ENCODE results near the gene KCNIP4. TPM values are rescaled to one million over a fixed set of nuclear protein-coding genes. Genes with fewer than 3 reads are reported as not detected.

Gene KCNIP4
- total and polyA plus RNA-seq, 2 of the 4 experiments (the other 2 are of a cell fraction) = not detected

GRCh38 chr4:21882051-21882839, 66.3 kb downstream of the KCNIP4 start (continued):
- TF ChIP-seq, protein P1, sequence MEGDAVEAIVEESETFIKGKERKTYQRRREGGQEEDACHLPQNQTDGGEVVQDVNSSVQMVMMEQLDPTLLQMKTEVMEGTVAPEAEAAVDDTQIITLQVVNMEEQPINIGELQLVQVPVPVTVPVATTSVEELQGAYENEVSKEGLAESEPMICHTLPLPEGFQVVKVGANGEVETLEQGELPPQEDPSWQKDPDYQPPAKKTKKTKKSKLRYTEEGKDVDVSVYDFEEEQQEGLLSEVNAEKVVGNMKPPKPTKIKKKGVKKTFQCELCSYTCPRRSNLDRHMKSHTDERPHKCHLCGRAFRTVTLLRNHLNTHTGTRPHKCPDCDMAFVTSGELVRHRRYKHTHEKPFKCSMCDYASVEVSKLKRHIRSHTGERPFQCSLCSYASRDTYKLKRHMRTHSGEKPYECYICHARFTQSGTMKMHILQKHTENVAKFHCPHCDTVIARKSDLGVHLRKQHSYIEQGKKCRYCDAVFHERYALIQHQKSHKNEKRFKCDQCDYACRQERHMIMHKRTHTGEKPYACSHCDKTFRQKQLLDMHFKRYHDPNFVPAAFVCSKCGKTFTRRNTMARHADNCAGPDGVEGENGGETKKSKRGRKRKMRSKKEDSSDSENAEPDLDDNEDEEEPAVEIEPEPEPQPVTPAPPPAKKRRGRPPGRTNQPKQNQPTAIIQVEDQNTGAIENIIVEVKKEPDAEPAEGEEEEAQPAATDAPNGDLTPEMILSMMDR (conservative IDR thresholded peaks at IDR 0.05; ENCODE audit: low read depth, low read length) = no peak

DNA sequence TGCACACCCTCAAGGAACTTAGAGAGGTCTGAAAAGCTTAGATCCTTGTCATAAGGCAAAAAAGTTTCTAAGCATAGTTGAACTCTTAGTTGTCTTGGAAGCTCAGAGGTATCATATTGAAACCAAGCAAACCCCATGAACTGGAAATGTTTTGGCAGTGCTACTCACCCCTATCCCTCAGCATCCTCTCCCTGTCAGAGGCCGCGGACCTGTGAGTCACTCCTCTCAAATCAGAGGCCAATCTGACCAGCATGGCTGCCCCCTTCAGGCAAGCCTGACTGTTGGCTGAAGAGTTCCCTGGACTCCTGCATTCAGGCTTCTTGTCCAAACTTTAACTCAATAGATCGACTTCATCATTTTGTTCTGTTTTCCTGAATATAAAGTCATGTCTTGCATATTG, 69.4 kb downstream of the KCNIP4 start:
- no peak overlapping the region for H3K27ac ChIP-seq (ENCODE audit: insufficient read depth, low read length)
- no peaks in the 10 kb centered on the region for H3K9me3 ChIP-seq (ENCODE audit: control insufficient read depth, insufficient read depth, low read length)
- no peaks in the 10 kb centered on the region for H3K9me1 ChIP-seq (ENCODE audit: insufficient read depth, low read length)
- no peak overlapping the region for H2BK5ac ChIP-seq (ENCODE audit: low read depth, low read length, poor library complexity, severe bottlenecking)
- H4K91ac ChIP-seq (ENCODE audit: insufficient read depth, low read depth, low read length) = no peak overlapping the region
- no peak overlapping the region for H4K5ac ChIP-seq (ENCODE audit: low read depth, low read length)
- H2AK5ac ChIP-seq (ENCODE audit: low read depth, low read length) = no peak overlapping the region
- TF ChIP-seq MXI1 (IDR thresholded peaks at IDR 0.05; ENCODE audit: borderline replicate concordance, low read depth, low read length) (no peak), CHD1 (IDR thresholded peaks at IDR 0.05; ENCODE audit: low read depth, low read length) (no peak), BHLHE40 (IDR thresholded peaks at IDR 0.05; ENCODE audit: low read depth, low read length) (no peak), MAFK (IDR thresholded peaks at IDR 0.05; ENCODE audit: low read depth, low read length) (no peak), RCOR1 (IDR thresholded peaks at IDR 0.05; ENCODE audit: insufficient replicate concordance, low read length) (no peak), SMC3 (IDR thresholded peaks at IDR 0.05; ENCODE audit: low read depth, low read length) (no peak), MAZ (IDR thresholded peaks at IDR 0.05; ENCODE audit: borderline replicate concordance, low read depth, low read length) (no peak)
- TF ChIP-seq, protein P1 (conservative IDR thresholded peaks at IDR 0.05; ENCODE audit: low read depth, low read length) = no peak
- no peak overlapping the region for H2BK120ac ChIP-seq (ENCODE audit: low read depth, low read length)
- ChIA-PET POLR2A (ENCODE audit: unreplicated experiment) (no interaction called here), CTCF (interaction anchor here (0.6 to 0.8 kb wide), 2 partner anchors 90 to 663 kb away, joined by 3 read pairs; no protein-coding TSS in a partner anchor)
- no peak overlapping the region for H2BK20ac ChIP-seq (ENCODE audit: low read depth, low read length)
- no peak overlapping the region for H2BK15ac ChIP-seq (ENCODE audit: low read depth, low read length)
- no peaks in the 10 kb centered on the region for H3K4me1 ChIP-seq (ENCODE audit: control insufficient read depth, insufficient read depth, low read length)
- ATAC-seq (ENCODE audit: low read depth) (peak; percentile 62), DNase-seq (peak; percentile 23)
- no peak overlapping the region for H3K4ac ChIP-seq (ENCODE audit: low read depth, low read length)
- H4K20me1 ChIP-seq (ENCODE audit: insufficient read depth, low read length) = no peaks in the 10 kb centered on the region
- WGBS, 2 experiments (ENCODE audit: extremely low coverage in 2 of 2, insufficient read length in 1 of 2) = 30% methylated on average over 2 of the region's 3 CpGs; no CpG with 5 or more reads in 1 of the 2 experiments
- no peak overlapping the region for H3K14ac ChIP-seq (replicated peaks; ENCODE audit: low read depth, low read length)
- no peak overlapping the region for H3K9ac ChIP-seq (ENCODE audit: low read depth, low read length)
- H4K8ac ChIP-seq (ENCODE audit: low read depth in 2 of 2, low read length in 2 of 2) = no peak overlapping the region
- dilution Hi-C loops (cut with HindIII; ENCODE audit: low sequenced_read_pairs, unreplicated experiment) = no loop called here
- H3K79me1 ChIP-seq (ENCODE audit: low read depth in 1 of 2, low read length in 2 of 2) = no peaks in the 10 kb centered on the region
- H2AK9ac ChIP-seq (replicated peaks; ENCODE audit: low read depth, low read length, poor library complexity) = no peak overlapping the region
- H2AFZ ChIP-seq (replicated peaks; ENCODE audit: low read length, poor library complexity) = no peak overlapping the region
- no peak overlapping the region for H3K23ac ChIP-seq (ENCODE audit: low read depth, low read length)
- intact Hi-C loops (cut with micrococcal nuclease) = no loop called here
- in situ Hi-C loops (cut with MboI; ENCODE audit: low sequenced_read_pairs) = no loop called here
- H3K56ac ChIP-seq (ENCODE audit: extremely low read depth, insufficient read depth, low read length) = no peak overlapping the region
- no peak overlapping the region for H3K4me3 ChIP-seq (ENCODE audit: insufficient read depth, low read depth, low read length)
- no peaks in the 10 kb centered on the region for H3K36me3 ChIP-seq (ENCODE audit: control insufficient read depth, insufficient read depth, low read length)
- no peak overlapping the region for H3K4me2 ChIP-seq (ENCODE audit: low read depth, low read length)
- BruUV-seq (replicated peaks) = no TSS peak
- H3K27me3 ChIP-seq (ENCODE audit: control insufficient read depth, insufficient read depth, low read length) = no peaks in the 10 kb centered on the region
- no peak overlapping the region for H3K18ac ChIP-seq (ENCODE audit: low read depth, low read length)
